H1 (cell line): Measurements from ENCODE around the gene POU3F1. TPM values are rescaled to one million over a fixed set of nuclear protein-coding genes. Genes with fewer than 3 reads are reported as not detected.

ENCODE experiments used
- CTCF ChIA-PET: fragments of 300-600 bp; sonication (Branson Sonifier 250); formaldehyde crosslinking; loops from one replicate; lab custom pipeline; 2021; ENCODE audit not compliant: partially characterized antibody; lab: Charles Lee
- POLR2A ChIA-PET: fragments of 300-600 bp; sonication (Branson Sonifier 250); formaldehyde crosslinking; loops from one replicate; lab custom pipeline; 2021; ENCODE audit warnings: inconsistent platforms; ENCODE audit not compliant: partially characterized antibody; lab: Charles Lee
- DNase-seq, 2 experiments: peaks; one replicate each; pipeline versions ENCODE4 v3.0.0 to v3.0.0-alpha.2; 2010 to 2022; ENCODE audit warnings: low spot score in 2 of 2, low read depth in 1 of 2, mixed read lengths in 1 of 2
- FAIRE-seq: peaks from 2 replicates; lab custom pipeline; 2011; peaks lifted over from hg19 to GRCh38; lab: Jason Lieb, UNC
- H2AFZ ChIP-seq: 2 replicates; pipeline ENCODE4 v1.8.1; 2012; ENCODE audit warnings: low read length, inconsistent platforms
- H2AK5ac ChIP-seq: 2 replicates; pipeline ENCODE4 v1.6.1; 2013; ENCODE audit warnings: low read depth, low read length
- H2BK120ac ChIP-seq: replicated peaks from 2 replicates; pipeline ENCODE3; 2013; ENCODE audit warnings: low read depth, low read length, inconsistent platforms
- H2BK12ac ChIP-seq: 2 replicates; pipeline ENCODE4 v1.6.1; 2013; ENCODE audit warnings: low read depth, low read length
- H2BK15ac ChIP-seq: 2 replicates; pipeline ENCODE4 v1.6.1; 2013; ENCODE audit warnings: low read length
- H2BK20ac ChIP-seq: 2 replicates; pipeline ENCODE4 v1.6.1; 2013; ENCODE audit warnings: low read length
- H2BK5ac ChIP-seq: 2 replicates; pipeline ENCODE4 v1.6.1; 2013; ENCODE audit warnings: low read depth, low read length
- H3K14ac ChIP-seq: 2 replicates; pipeline ENCODE4 v1.6.1; 2013; ENCODE audit warnings: inconsistent platforms; ENCODE audit not compliant: insufficient read length
- H3K18ac ChIP-seq: 2 replicates; pipeline ENCODE4 v1.6.1; 2013; ENCODE audit warnings: low read length; ENCODE audit errors: extremely low read depth
- H3K23ac ChIP-seq: 2 replicates; pipeline ENCODE4 v1.6.1; 2013; ENCODE audit warnings: inconsistent platforms; ENCODE audit not compliant: insufficient read length
- H3K23me2 ChIP-seq: 2 replicates; pipeline ENCODE4 v1.6.1; 2013; ENCODE audit warnings: low read depth, low read length
- H3K27ac ChIP-seq: 2 replicates; pipeline ENCODE4 v1.6.1; 2011; ENCODE audit warnings: low read depth, low read length, inconsistent platforms
- H3K27me3 ChIP-seq, 4 experiments: replicated peaks in 1 of 4; 1 replicate in 1 of 4; 2 replicates in 3 of 4; pipeline versions ENCODE4 v1.6.1 to v1.8.1; 2011 to 2013; ENCODE audit warnings: low read length in 3 of 4, mild to moderate bottlenecking in 3 of 4, inconsistent platforms in 2 of 4, mixed read lengths in 2 of 4, moderate library complexity in 1 of 4; ENCODE audit not compliant: control insufficient read depth in 3 of 4, insufficient read depth in 3 of 4; ENCODE audit errors: extremely low read depth in 1 of 4
- H3K36me3 ChIP-seq, 4 experiments: 2 replicates each; pipeline versions ENCODE4 v1.6.1 to v1.8.1; 2011 to 2013; ENCODE audit warnings: mild to moderate bottlenecking in 4 of 4, low read length in 3 of 4, moderate library complexity in 2 of 4, control low read depth in 1 of 4, inconsistent platforms in 1 of 4; ENCODE audit not compliant: insufficient read depth in 4 of 4, control insufficient read depth in 2 of 4
- H3K4ac ChIP-seq: replicated peaks from 2 replicates; pipeline ENCODE3; 2013; ENCODE audit warnings: low read length, low read depth, mixed read lengths, inconsistent platforms; ENCODE audit not compliant: insufficient read length
- H3K4me1 ChIP-seq, 4 experiments: replicated peaks in 1 of 4; 1 replicate in 1 of 4; 2 replicates in 3 of 4; pipeline versions ENCODE4 v1.6.1 to v1.8.1; 2011 to 2013; ENCODE audit warnings: low read length in 3 of 4, inconsistent platforms in 2 of 4, mixed read lengths in 1 of 4; ENCODE audit not compliant: insufficient read depth in 4 of 4, control insufficient read depth in 3 of 4
- H3K4me2 ChIP-seq, 2 experiments: 2 replicates each; pipeline versions ENCODE4 v1.6.1 to v1.8.1; 2011 to 2013; ENCODE audit warnings: low read depth in 2 of 2, low read length in 2 of 2, control low read depth in 1 of 2, inconsistent platforms in 1 of 2, mild to moderate bottlenecking in 1 of 2; ENCODE audit not compliant: insufficient read depth in 1 of 2
- H3K4me3 ChIP-seq, 4 experiments: fragments of 200-600, 300-600 bp in 1 of 4; sonication (generic), shearing (Covaris generic), sonication (Bioruptor Twin) in 1 of 4; 2 replicates each; pipeline versions ENCODE4 v1.5.1 to v1.8.1; 2011 to 2016; ENCODE audit warnings: low read length in 4 of 4, low read depth in 3 of 4, control low read depth in 2 of 4, inconsistent platforms in 2 of 4, mild to moderate bottlenecking in 2 of 4, mixed read lengths in 1 of 4, moderate library complexity in 1 of 4; ENCODE audit not compliant: insufficient read depth in 2 of 4; ENCODE audit errors: extremely low read depth in 1 of 4
- H3K56ac ChIP-seq: replicated peaks from 2 replicates; pipeline ENCODE3; 2013; ENCODE audit warnings: low read depth, mild to moderate bottlenecking, mixed read lengths, low read length, inconsistent platforms; ENCODE audit not compliant: insufficient read length
- H3K79me1 ChIP-seq: 2 replicates; pipeline ENCODE4 v1.6.1; 2013; ENCODE audit warnings: low read depth, low read length, control low read depth
- H3K79me2 ChIP-seq, 2 experiments: 2 replicates each; pipeline versions ENCODE4 v1.6.1 to v1.8.1; 2012 to 2013; ENCODE audit warnings: low read length in 2 of 2, mild to moderate bottlenecking in 2 of 2, inconsistent platforms in 1 of 2; ENCODE audit not compliant: insufficient read depth in 2 of 2, control insufficient read depth in 1 of 2
- H3K9ac ChIP-seq, 4 experiments: replicated peaks in 1 of 4; 1 replicate in 1 of 4; 2 replicates in 3 of 4; pipeline versions ENCODE4 v1.6.1 to v1.8.1; 2011 to 2013; ENCODE audit warnings: low read depth in 3 of 4, low read length in 3 of 4, control low read depth in 2 of 4, mild to moderate bottlenecking in 2 of 4, moderate library complexity in 2 of 4, inconsistent platforms in 1 of 4; ENCODE audit errors: extremely low read depth in 1 of 4
- H3K9me3 ChIP-seq, 2 experiments: 2 replicates each; pipeline versions ENCODE4 v1.6.1 to v1.8.1; 2012 to 2013; ENCODE audit warnings: mild to moderate bottlenecking in 2 of 2, moderate library complexity in 2 of 2, control low read depth in 1 of 2, inconsistent platforms in 1 of 2, low read depth in 1 of 2, low read length in 1 of 2, mixed read lengths in 1 of 2; ENCODE audit not compliant: insufficient read depth in 2 of 2
- H4K20me1 ChIP-seq, 2 experiments: replicated peaks in 1 of 2; 2 replicates each; pipeline versions ENCODE3 to v1.8.1; 2011 to 2013; ENCODE audit warnings: inconsistent platforms in 2 of 2, low read length in 2 of 2, mild to moderate bottlenecking in 1 of 2; ENCODE audit not compliant: insufficient read depth in 2 of 2, control insufficient read depth in 1 of 2
- H4K5ac ChIP-seq: 2 replicates; pipeline ENCODE4 v1.6.1; 2013; ENCODE audit warnings: low read length, low read depth, mixed read lengths, inconsistent platforms; ENCODE audit not compliant: insufficient read length
- H4K8ac ChIP-seq: 2 replicates; pipeline ENCODE4 v1.8.0; 2013; ENCODE audit warnings: mild to moderate bottlenecking, moderate library complexity, low read length, inconsistent platforms; ENCODE audit not compliant: insufficient read depth; ENCODE audit errors: extremely low read depth
- H4K91ac ChIP-seq: replicated peaks from 2 replicates; pipeline ENCODE3; 2013; ENCODE audit warnings: low read length, mixed read lengths, inconsistent platforms; ENCODE audit not compliant: insufficient read length
- CTCF ChIP-seq, 3 experiments: IDR thresholded peaks; 1 replicate in 2 of 3; 2 replicates in 1 of 3; pipeline versions ENCODE4 v1.5.1 to v1.6.1; 2011; ENCODE audit warnings: low read length in 3 of 3, mild to moderate bottlenecking in 3 of 3, inconsistent platforms in 2 of 3, low read depth in 1 of 3, moderate library complexity in 1 of 3; ENCODE audit not compliant: insufficient read depth in 1 of 3; ENCODE audit errors: control extremely low read depth in 1 of 3
- PHF8 ChIP-seq: fragments of 200-600 bp; sonication (generic); conservative IDR thresholded peaks from 2 replicates; pipeline ENCODE4 v1.7.1; 2012; ENCODE audit warnings: low read depth, mild to moderate bottlenecking, inconsistent platforms, low read length, moderate library complexity
- POLR2A ChIP-seq, 2 experiments: IDR thresholded peaks; 1 replicate in 1 of 2; 2 replicates in 1 of 2; pipeline ENCODE4 v1.6.1; 2011; ENCODE audit warnings: low read depth in 2 of 2, low read length in 2 of 2, mild to moderate bottlenecking in 2 of 2; ENCODE audit errors: control extremely low read depth in 1 of 2
- RAD21 ChIP-seq, 2 experiments: IDR thresholded peaks in 1 of 2; conservative IDR thresholded peaks in 1 of 2; 2 replicates each; pipeline ENCODE4 v1.6.1; 2011; ENCODE audit warnings: low read depth in 2 of 2, low read length in 2 of 2, improper control_type of control experiment in 1 of 2, inconsistent platforms in 1 of 2, mild to moderate bottlenecking in 1 of 2, moderate library complexity in 1 of 2
- RNF2 ChIP-seq: fragments of 200-900, 300-1000 bp; sonication (generic); IDR thresholded peaks from 2 replicates; pipeline ENCODE4 v1.7.1; 2016; ENCODE audit warnings: borderline replicate concordance, low read depth, mild to moderate bottlenecking, antibody characterized with exemption, low read length; ENCODE audit not compliant: poor library complexity, severe bottlenecking; ENCODE audit errors: missing control alignments
- SIN3A ChIP-seq, 2 experiments: IDR thresholded peaks in 1 of 2; conservative IDR thresholded peaks in 1 of 2; 2 replicates each; pipeline ENCODE4 v1.6.1; 2011 to 2012; ENCODE audit warnings: low read length in 2 of 2, improper control_type of control experiment in 1 of 2, low read depth in 1 of 2, mild to moderate bottlenecking in 1 of 2
- USF2 ChIP-seq: IDR thresholded peaks from 2 replicates; pipeline ENCODE4 v1.6.1; 2011; ENCODE audit warnings: low read length, improper control_type of control experiment
- WGBS, 2 experiments: shearing (Covaris generic) in 1 of 2; methylation state at CpG; one replicate each; pipeline versions ENCODE4 v1.1.6 to v1.1.7; 2013 to 2015; ENCODE audit warnings: low lambda C conversion rate in 2 of 2, mixed read lengths in 2 of 2, inconsistent platforms in 1 of 2, low coverage in 1 of 2, missing lambda C conversion rate in 1 of 2; ENCODE audit not compliant: insufficient replicate concordance in 2 of 2, insufficient coverage in 1 of 2, insufficient read length in 1 of 2; ENCODE audit errors: extremely low coverage in 1 of 2, missing lambda C conversion rate in 1 of 2; 5-methylcytosine and 5-hydroxymethylcytosine counted together
- polyA plus RNA-seq, 7 experiments: library from polyadenylated mRNA; depleted of rRNA in 3 of 7; stranded (reverse) in 5 of 7; unstranded in 2 of 7; fragments of >200 nt in 5 of 7; fragments of 200-250 nt in 2 of 7; gene quantifications; 1 replicate in 5 of 7; 2 replicates in 1 of 7; 4 replicates in 1 of 7; pipeline versions ENCODE4 v1.2.1 to v1.2.3, GENCODE V29; 2011 to 2013; ENCODE audit warnings: missing spikeins in 2 of 7, mixed read lengths in 2 of 7
- total RNA-seq: library from RNA; stranded (reverse); fragmentation: NEBNext Ultra II Directional; extraction: Animal tissue kit (Norgen Biotek cat#: 25700); gene quantifications from 2 replicates; pipeline ENCODE4 v1.2.1, GENCODE V29; 2021

Gene POU3F1
- total and polyA plus RNA-seq, 2 of the 8 experiments (the other 6 are each of a cell fraction or from before 2014, with no cell fraction given): 4.2 to 10.8 TPM

GRCh38 chr1:38028671-38029070 is 17.9 kb downstream of the POU3F1 start:
- Histone ChIP-seq H3K4me3 (peak overlapping the region in 1 of 4 experiments; percentile 10; a peak in 2 of 8 replicates), H3K27ac (no peak overlapping the region), H3K14ac (no peak overlapping the region), H4K8ac (no peak overlapping the region), H3K79me2 (no peaks in the 10 kb centered on the region), H3K18ac (no peak overlapping the region), H3K27me3 (no peaks in the 10 kb centered on the region), H2AK5ac (no peak overlapping the region), H4K91ac (no peak overlapping the region), H3K36me3 (peaks cover 12 to 19% (median 15%) of the 10 kb centered on the region in 4 experiments), H3K4me1 (peaks cover 12 to 36% (median 25%) of the 10 kb centered on the region in 4 experiments), H3K9ac (no peak overlapping the region), H2BK12ac (no peak overlapping the region), H3K9me3 (no peaks in the 10 kb centered on the region), H3K4ac (no peak overlapping the region), H3K4me2 (peak overlapping the region; percentile 36 to 57; a peak in 3 of 4 replicates), H4K20me1 (peaks cover 0 to 2% of the 10 kb centered on the region in 2 experiments), H3K23me2 (no peaks in the 10 kb centered on the region), H3K23ac (no peak overlapping the region), H2BK5ac (peak overlapping the region; percentile 81; the same call in 1 of the 2 replicates), H2BK15ac (no peak overlapping the region), H2BK20ac (0 out of 2 replicates have a peak overlapping the region, but pooled peaks have one; percentile 48), H2BK120ac (no peak overlapping the region), H3K56ac (no peak overlapping the region), H2AFZ (no peak overlapping the region), H4K5ac (no peak overlapping the region), H3K79me1 (no peaks in the 10 kb centered on the region)
- peak in 1 of 2 experiments; percentile 60 for DNase-seq
- FAIRE-seq: no peak
- 95% methylated on average over 2 of the region's 2 CpGs; no CpG with 5 or more reads in 1 of the 2 experiments for WGBS, 2 experiments
- TF ChIP-seq PHF8 (no peak), USF2 (no peak), CTCF (IDR thresholded peaks at IDR 0.05; ENCODE audit: control extremely low read depth in 1 of 3, insufficient read depth in 1 of 3, low read depth in 1 of 3, low read length in 3 of 3) (peak; percentile 25 to 39 (median 36)), SIN3A (conservative IDR thresholded peaks at IDR 0.05 in 1 of 2, IDR thresholded peaks at IDR 0.05 in 1 of 2; ENCODE audit: low read depth in 1 of 2, low read length in 2 of 2) (no peak), RAD21 (IDR thresholded peaks at IDR 0.05 in 1 of 2, conservative IDR thresholded peaks at IDR 0.05 in 1 of 2; ENCODE audit: low read depth in 2 of 2, low read length in 2 of 2) (peak in 1 of 2 experiments; percentile 30; a peak in 3 of 4 replicates), RNF2 (no peak), POLR2A (IDR thresholded peaks at IDR 0.05; ENCODE audit: control extremely low read depth in 1 of 2, low read depth in 2 of 2, low read length in 2 of 2) (0 out of 3 replicates have a peak, but pooled peaks of 1 of the 2 experiments have one; percentile 1)
- ChIA-PET CTCF (interaction anchor here (0.6 to 7.2 kb wide), 31 partner anchors 10 to 816 kb away, joined by 3 to 88 read pairs (median 4); no protein-coding TSS in a partner anchor), POLR2A (interaction anchor here (0.6 to 6.3 kb wide), 17 partner anchors 12 to 953 kb away, joined by 3 to 59 read pairs (median 3); partner anchors contain the start of gene UTP11)
